T1000 (cell line): Measurements from ENCODE around the gene AIFM3.
"Not testable (repeated sequence)": the region's sequence is repeated elsewhere in the genome, so short reads cannot be mapped to it uniquely, and the experiment has no call there.

Source experiments
- DNase-seq: peaks from one replicate; lab custom pipeline; 2025; ENCODE audit warnings: mixed read lengths; lab: John Stamatoyannopoulos, UW

AIFM3 gene

DNA sequence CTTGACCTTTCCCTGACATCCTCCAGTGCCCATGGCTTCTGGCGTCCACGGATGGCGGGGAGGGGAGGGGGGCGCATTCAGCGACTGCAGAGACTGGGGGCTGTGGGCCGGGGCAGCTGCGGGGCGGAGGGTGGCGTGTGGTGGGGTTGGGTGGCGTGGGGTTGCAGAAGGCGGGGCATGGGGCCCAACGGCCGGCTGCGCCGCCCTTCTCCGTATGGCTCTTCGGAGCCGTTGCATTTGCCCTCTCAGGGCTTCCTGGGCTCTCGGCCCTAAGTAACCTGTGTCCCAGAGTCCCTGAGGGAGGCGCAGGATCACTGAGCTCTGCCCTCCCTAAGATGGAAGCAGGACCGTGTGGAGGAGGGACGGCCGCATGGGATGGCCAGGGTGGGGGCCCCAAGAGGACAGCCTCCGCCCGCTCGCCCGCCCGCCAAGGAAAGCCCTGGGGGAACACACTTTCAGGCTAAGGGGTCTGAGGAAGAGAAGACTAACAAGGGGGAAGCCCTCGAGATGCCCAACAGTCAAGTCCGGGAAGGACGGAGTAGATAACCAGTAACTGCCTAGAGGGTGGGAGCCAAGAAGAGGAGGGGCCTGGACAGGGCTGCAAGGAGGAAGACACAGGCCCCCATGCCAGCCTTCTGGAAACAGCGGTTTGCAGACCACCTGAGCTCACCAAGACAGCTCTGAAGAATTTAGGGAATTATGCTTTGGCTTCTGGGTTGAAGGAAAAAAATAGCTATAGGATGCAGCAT, 9.2 kb upstream of the AIFM3 start:
- no peak for DNase-seq

DNA sequence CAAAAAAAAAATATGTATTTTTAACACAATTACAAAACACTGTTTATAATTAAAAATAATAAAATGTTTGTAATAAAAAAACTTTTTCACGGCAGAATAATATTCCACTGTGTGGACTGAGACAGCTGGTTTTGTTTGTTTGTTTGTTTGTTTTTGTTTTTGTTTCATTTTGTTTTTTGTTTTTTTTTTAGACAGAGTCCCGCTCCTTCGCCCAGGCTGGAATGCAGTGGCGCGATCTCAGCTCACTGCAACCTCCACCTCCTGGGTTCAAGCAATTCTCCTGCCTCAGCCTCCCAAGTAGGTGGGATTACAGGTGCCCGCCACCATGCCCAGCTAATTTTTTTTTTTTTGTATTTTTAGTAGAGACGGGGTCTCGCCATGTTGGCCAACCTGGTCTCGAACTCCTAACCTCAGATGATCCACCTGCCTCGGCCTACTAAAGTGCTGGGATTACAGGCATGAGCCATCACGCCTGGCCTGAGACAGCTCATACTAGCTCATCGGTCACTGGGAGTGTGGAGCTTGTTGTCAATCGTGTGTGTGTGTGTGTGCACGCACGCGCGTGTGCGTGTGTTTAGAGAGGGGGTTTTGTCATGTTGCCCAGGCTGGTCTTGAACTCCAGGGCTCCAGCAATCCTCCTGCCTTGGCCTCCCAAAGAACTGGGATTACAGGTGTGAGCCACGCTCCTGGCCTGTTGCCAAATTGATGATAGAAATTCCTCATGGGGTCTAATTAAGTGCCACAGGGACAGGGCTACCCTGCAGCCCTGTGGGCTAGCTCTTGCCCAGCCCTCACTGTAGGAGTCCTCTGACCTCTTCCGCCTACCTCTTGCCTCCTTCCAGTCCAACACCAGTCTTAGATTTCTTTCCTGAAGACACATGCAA, 7.2 kb upstream of the AIFM3 start:
- DNase-seq = no peak

GRCh38 chr22:20960609-20961008, 6.4 kb upstream of the AIFM3 start:
- DNase-seq = no peak

DNA sequence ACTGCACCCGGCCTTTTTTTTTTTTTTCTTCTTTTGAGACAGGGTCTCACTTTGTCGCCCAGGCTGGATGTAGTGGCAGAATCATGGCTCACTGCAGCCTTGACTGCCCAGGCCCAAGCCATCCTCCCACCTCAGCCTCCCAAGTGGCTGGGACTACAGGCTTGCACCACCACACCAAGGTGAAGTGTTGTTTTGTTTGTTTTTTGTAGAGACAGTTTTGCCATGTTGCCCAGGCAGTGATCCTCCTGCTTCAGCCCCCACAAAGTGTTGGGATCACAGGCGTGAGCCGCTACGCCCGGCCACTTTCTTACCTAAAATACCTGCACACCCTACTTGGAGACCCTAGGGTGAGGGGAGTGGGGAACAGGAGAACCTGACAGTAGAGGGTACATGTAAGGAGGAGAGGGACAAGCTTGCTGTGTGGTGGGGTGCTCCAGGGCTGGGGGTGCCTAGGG, 4.5 kb upstream of the AIFM3 start:
- no peak for DNase-seq

GRCh38 chr22:20963201-20964052, 3.6 kb upstream of the AIFM3 start:
- DNase-seq = no peak

GRCh38 chr22:20964090-20964798, 2.8 kb upstream of the AIFM3 start:
- no peak for DNase-seq

DNA sequence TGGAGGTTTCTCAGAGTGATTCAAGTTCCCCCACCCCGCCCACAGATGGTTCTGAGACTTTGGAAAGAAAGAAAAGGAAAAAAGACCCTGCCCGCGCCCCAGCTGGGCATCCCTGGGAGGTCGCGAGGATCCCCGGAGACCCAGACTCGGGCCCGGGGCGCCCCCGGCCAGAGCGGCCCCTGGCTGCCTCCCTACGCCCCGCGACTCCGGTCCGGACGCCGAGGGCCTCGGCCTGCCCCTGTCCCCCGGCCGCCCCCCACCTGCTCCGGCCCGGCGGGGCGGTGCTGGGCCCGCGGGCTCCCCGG, 2.3 kb upstream of the AIFM3 start:
- no peak for DNase-seq

DNA sequence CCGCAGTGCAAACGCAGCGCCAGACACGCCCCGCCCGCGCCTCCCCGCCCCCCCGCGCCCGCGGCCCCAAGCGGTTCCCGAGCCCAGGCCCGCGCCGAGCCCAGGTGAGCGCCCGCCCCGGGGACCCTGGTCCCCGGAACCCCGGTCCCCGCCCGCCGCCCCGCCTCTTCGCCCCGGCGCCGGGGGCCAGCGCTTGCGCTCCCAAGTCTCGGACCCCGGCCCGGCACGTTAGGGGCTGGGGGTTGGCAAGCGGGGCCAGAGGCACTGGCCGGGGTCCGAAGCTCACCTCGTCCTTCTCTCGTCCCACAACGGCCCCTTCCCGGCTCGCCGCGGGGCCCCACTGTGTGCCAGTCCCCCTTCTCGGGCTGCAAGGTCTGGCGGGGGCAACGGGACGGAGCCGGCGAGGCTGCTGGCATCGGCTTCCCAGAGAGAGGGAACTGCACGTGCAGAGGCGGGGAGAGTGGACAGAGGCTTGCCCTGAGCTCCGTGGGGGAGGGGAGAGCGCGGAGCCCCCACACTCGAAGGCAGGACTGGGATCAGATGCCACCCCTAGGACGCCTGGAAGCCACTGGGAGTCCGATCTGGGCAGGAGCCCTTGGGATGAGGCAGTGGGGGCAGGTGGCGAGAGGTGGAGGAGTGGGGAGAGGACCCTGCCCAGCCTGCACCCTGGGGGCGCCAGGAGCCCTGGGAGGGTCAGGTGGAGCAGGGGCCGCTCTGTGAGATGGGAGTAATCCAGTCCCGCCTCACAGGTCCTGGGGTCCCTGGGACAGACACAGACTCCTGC, 1.8 kb upstream of the AIFM3 start:
- DNase-seq = no peak

DNA sequence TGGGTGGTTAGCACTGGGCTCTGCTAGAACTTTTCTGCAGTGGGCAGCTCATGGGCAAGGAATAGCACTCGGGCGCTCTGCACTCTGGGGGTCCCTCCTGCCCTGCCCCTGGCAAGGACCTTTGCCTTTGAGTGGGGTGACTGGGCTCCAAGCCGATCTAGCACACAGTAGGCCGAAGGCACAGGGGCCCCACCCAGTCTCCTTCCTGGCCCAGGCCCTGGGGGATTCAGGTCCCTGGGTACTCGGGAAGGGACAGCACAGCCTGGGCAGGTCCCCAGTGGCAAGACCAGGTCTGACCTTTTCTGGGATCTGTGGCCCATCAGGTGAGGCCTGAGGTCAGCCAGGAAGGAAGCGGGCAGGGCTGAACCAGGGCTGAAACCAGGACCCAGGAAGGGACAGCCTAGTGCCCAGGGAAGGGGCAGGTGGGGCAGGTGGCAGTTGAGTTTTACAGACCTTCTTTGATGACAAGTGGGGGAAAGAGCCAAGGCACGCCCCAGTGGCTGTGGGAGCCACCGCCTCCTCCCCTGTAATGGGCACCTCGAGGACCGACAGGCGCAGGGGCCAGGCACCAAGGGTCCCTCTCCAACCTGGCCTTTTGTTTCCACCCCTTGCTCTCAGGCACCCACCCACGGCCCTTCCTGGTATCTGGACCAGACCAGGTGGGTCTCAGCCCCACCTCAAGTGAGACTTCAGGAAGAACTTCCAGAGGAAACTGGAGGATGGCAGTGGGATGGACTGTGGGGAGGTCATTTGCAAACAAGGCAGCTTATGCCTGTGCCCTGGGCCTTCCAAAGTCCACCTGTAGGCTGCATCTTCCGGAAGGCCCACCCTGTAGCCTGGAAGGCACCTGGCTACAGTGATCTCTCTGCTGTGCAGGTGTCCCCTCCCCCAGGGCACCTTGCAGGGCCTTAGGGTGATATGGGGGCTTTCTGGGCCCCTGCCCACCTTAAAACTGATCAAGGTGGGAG, 883 bp upstream of the AIFM3 start:
- no peak for DNase-seq

- DNase-seq = no peak
These were observed 699 bp downstream of the AIFM3 start for GRCh38 chr22:20967697-20968211.

DNA sequence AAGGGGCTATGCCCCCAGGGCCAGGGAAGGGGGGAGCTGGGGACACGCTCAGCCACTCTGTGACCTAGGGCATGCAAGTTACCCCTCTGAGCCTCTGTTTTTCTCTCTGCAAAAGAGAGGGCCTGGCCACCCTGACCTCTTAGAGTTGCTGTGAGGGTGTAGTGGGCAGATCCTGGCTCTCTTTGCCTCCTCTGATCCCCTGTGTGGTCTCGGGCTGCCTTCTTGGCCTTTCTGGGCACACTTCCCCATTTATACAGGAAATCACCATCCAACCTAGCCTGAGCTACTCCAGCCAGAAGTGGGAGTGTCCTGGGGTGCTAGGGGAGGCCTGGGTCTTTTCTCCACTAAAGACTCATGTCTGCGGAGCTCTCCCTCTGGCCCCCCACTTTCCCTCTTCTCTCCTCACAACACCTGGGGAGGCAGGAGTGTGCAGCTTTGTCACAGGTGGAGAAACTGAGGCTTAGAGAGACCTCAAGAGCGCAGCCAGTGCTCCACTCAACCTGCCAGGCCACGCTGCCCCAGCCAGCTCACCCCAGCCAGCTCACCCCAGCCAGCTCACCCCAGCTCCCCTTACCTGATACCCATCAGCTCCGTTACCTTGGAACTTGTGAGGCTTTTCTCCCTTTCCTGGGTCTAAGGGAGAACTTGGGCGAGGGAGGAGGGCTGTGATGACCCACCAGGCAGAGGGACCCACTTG, 1.4 kb downstream of the AIFM3 start:
- DNase-seq = no peak

- DNase-seq = no peak
These were observed 4.0 kb downstream of the AIFM3 start for GRCh38 chr22:20970939-20971657.

DNA sequence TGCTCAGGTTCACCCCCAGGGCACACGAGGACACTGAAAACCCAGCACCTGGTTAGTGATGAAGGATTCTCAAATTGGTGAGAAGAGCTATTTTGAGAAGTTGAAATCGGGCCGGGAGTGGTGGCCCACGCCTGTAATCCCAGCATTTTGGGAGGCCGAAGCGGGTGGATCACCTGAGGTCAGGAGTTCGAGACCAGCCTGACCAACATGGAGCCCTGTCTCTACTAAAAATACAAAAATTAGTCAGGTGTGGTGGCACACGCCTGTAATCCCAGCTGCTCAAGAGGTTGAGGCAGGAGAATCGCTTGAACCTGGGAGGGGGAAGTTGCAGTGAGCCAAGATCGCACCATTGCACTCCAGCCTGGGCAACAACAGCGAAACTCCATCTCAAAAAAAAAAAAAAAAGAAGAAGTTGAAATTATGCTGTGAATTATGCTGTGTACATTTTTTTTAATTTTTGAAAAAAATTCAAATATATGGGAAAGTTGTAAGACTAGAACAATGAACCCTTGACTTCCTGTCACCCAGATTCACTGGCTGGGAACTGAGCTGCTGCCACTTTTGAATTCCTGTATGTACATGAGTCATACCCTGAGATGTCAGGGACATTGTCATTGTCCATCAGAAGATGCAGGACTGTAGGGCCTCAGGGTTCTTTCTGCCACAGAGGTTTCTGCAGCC, 5.1 kb downstream of the AIFM3 start:
- DNase-seq = not testable (repeated sequence)

DNA sequence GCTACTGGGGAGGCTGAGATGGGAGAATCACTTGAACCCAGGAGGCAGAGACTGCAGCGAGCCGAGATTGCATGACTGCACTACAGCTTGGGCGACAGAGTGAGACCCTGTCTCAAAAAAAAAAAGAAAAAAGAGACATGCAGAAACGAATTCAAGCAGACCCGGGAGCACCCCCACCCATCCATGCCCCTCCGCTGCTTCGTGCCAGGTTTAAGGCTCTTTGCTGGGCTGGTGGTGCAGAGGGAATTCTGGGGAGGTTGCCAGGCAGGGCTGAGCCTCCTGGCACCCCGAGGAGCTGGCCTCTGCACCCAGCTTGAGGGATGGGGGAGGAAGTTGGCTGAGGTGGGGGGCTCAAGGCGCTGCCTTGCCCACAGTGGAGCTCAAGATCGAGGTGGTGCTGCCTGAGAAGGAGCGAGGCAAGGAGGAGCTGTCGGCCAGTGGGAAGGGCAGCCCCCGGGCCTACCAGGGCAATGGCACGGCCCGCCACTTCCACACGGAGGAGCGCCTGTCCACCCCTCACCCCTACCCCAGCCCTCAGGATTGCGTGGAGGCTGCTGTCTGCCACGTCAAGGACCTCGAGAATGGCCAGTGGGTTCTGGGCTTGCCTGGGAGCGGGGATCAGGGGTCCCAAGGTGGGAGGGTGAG, 6.0 kb downstream of the AIFM3 start:
- DNase-seq = no peak

GRCh38 chr22:20973634-20974286, 6.7 kb downstream of the AIFM3 start:
- no peak for DNase-seq

DNA sequence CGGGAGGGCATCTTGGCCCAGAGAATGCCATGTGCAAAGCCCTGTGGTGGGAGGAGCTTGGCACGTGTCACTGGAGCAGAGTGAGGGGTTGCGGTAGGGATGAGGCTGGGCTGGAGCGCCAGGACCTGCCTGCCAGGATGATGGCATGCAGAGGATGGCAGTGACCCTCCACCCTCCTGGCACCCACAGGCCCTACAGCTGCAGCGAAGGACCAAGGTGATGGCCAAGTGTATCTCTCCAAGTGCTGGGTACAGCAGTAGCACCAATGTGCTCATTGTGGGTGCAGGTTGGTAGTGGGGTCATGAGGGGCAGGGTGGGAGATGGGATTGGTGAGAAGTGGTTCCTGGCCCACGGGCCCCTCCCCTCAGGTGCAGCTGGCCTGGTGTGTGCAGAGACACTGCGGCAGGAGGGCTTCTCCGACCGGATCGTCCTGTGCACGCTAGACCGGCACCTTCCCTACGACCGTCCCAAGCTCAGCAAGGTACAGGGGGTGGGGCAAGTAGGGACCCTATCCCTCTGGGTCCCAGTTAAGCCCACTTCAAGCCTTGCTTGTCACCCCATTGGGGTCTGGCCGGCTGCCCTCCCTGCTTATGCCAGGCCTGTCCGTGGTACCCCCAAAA, 7.4 kb downstream of the AIFM3 start:
- no peak for DNase-seq
